AG04449 (cell line): ENCODE measurements around the gene COL23A1.

Experiments
- CTCF ChIA-PET: fragments of 350-600 bp; formaldehyde crosslinking; extraction: SDS; loops from one replicate; lab custom pipeline; 2021; ENCODE audit warnings: antibody characterized with exemption; lab: Yijun Ruan, JAX
- POLR2A ChIA-PET: fragments of 400-600, 350-600 bp; formaldehyde crosslinking; extraction: SDS; loops from one replicate; lab custom pipeline; 2020; ENCODE audit warnings: antibody characterized with exemption, inconsistent platforms; lab: Yijun Ruan, JAX
- DNase-seq: peaks from one replicate; pipeline ENCODE4 v3.0.0-alpha.2; 2010; ENCODE audit warnings: low read depth, low spot score
- H3K4me3 ChIP-seq: 2 replicates; pipeline ENCODE4 v1.5.1; 2011; ENCODE audit warnings: low read depth, mild to moderate bottlenecking, control low read depth, low read length
- CTCF ChIP-seq: IDR thresholded peaks from one replicate; pipeline ENCODE4 v1.5.1; 2011; ENCODE audit warnings: mild to moderate bottlenecking, moderate library complexity, low read length, control low read depth, inconsistent platforms; ENCODE audit not compliant: insufficient read depth; ENCODE audit errors: missing control alignments

The COL23A1 gene

GRCh38 chr5:178426326-178427130 is 163.7 kb downstream of the COL23A1 start:
- TF ChIP-seq CTCF = no peak
- CTCF ChIA-PET = no interaction called here
- POLR2A ChIA-PET = no interaction called here
- no peak for DNase-seq
- no peak overlapping the region for H3K4me3 ChIP-seq

GRCh38 chr5:178425621-178426068 is 164.5 kb downstream of the COL23A1 start:
- no peak for TF ChIP-seq CTCF

GRCh38 chr5:178424810-178425177 is 165.4 kb downstream of the COL23A1 start:
- no peak for DNase-seq
- H3K4me3 ChIP-seq = no peak overlapping the region
- POLR2A ChIA-PET = no interaction called here
- TF ChIP-seq CTCF = no peak
- CTCF ChIA-PET = no interaction called here

More at GRCh38 chr5:178425621-178426068, 164.5 kb downstream of the COL23A1 start:
- no peak overlapping the region for H3K4me3 ChIP-seq
- DNase-seq = no peak
- CTCF ChIA-PET = no interaction called here
- POLR2A ChIA-PET = no interaction called here

- POLR2A ChIA-PET = no interaction called here
- CTCF ChIA-PET = no interaction called here
- no peak for TF ChIP-seq CTCF
- no peak overlapping the region for H3K4me3 ChIP-seq
- DNase-seq = no peak
Observed at GRCh38 chr5:178423901-178424809, 166.0 kb downstream of the COL23A1 start.

- ChIA-PET CTCF (no interaction called here), POLR2A (no interaction called here)
Observed at GRCh38 chr5:178423431-178423830, 166.8 kb downstream of the COL23A1 start.

More at GRCh38 chr5:178423431-178423830, 166.8 kb downstream of the COL23A1 start:
- no peak for DNase-seq
- no peak for TF ChIP-seq CTCF
- no peak overlapping the region for H3K4me3 ChIP-seq
